Cardiac atrium fibroblast (primary cell): ENCODE results near the gene NDFIP1. TPM values are rescaled to one million over a fixed set of nuclear protein-coding genes. Genes with fewer than 3 reads are reported as not detected.

Experiments used
- total RNA-seq: library from RNA; depleted of rRNA; stranded (reverse); fragments of >200 nt; gene quantifications from 2 replicates; pipeline ENCODE4 v1.2.3, GENCODE V29; 2015

Gene NDFIP1, protein sequence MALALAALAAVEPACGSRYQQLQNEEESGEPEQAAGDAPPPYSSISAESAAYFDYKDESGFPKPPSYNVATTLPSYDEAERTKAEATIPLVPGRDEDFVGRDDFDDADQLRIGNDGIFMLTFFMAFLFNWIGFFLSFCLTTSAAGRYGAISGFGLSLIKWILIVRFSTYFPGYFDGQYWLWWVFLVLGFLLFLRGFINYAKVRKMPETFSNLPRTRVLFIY
- 64.3 and 68.2 TPM in 2 replicates for total RNA-seq

GRCh38 chr5:142108432-142109330, at the start of gene NDFIP1:
Gene NDFIP1, plus strand, starts transcription at chr5:142108779. Its CDS starts 196 bp downstream, at chr5:142108975.

Other genes with a start within 250 kb of the NDFIP1 start
- gene PCDH1, start 230.4 kb upstream of the NDFIP1 start, total RNA-seq: 14.8 and 18.3 TPM in 2 replicates
- 46.5 and 66.8 TPM in 2 replicates for gene DELE1, start 184.9 kb upstream of the NDFIP1 start, total RNA-seq
- 4.3 and 9.2 TPM in 2 replicates for gene PCDH12, start 150.6 kb upstream of the NDFIP1 start, total RNA-seq
- gene RNF14, start 139.7 kb upstream of the NDFIP1 start, total RNA-seq: 46.2 and 49.4 TPM in 2 replicates
- gene GNPDA1, start 95.8 kb upstream of the NDFIP1 start, total RNA-seq: 29.2 and 52.2 TPM in 2 replicates
- gene SPRY4, start 216.2 kb downstream of the NDFIP1 start, total RNA-seq: 42.0 and 63.2 TPM in 2 replicates